Cortex of kidney (tissue), 1 donor: ENCODE results near the gene HSPB6.

Experiments used
- DNase-seq: peaks from one replicate; lab custom pipeline; 2025; lab: John Stamatoyannopoulos, UW

Gene HSPB6

GRCh38 chr19:35764432-35765315 lies 7.8 kb upstream of the HSPB6 start:
- DNase-seq = no peak

GRCh38 chr19:35760711-35761349 lies 4.0 kb upstream of the HSPB6 start:
- DNase-seq = no peak

- DNase-seq = no peak
Measured at GRCh38 chr19:35759697-35760096, 2.9 kb upstream of the HSPB6 start.

- DNase-seq = peak; percentile 60
Measured at GRCh38 chr19:35757749-35758608, 1.1 kb upstream of the HSPB6 start, which contains the start of gene PROSER3. TSS of gene PROSER3 (plus strand) at chr19:35758176. CDS start at chr19:35758216, 40 bp downstream.

- no peak for DNase-seq
Measured at GRCh38 chr19:35757231-35757748, 461 bp upstream of the HSPB6 start.

DNA sequence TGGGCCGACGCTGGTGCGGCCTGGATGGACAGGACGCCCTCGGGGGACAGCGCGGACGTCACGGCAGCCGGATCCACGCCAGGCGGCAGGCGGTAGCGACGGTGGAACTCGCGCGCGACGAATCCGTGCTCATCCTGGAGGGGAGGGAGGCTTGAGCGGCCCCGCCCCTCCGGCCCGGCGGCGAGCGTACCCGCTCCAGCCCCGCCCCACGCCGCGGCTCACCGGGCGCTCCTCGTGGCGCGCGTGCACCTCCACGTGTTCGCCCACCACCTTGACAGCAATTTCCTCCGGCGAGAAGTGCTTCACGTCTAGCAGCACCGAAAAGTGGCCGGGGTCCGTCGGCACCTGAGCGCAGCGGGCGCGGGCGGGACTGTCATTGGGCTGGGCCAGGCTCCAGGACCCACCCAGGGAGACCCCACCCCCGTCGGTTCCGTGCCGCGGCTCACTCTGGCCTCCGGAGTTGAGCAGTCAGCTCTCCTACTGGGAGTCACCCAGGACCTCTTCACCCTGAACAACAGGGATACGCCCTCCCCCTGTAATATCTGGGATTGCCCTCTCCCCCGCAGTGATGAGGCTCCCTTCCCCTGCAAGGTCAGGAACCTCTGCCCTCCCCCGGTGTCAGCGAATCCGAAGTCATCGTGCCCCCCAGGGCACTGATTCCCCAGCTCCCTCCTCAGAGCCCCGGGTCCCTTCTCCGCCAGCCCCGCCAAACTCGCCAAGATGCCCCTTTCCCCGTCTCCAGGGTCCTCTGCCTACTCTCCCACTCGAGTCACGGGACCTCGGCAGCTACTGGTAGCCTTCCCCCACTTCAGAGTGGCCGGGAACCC lies 1.1 kb downstream of the HSPB6 start:
- DNase-seq = no peak

DNA sequence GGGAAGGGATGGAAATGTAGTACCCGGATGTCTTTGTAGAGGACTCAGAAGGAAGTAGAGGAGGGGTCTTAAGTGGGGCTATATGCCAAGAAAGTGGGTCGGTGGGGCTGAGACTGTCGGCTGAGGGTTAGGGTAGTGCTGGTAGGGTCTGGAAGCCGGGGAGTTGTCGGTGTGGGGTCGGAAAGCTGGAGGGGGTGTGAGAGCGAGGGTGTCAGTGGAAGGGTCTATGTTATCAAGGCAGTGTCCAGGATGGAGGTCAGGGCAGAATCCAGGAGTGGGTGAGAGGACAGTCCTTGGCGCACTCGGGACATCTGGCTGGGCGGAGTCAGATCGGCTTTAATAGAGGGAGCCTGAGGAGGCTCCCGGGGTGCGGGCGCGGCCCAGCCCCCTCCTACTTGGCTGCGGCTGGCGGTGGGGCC lies 1.7 kb downstream of the HSPB6 start:
- no peak for DNase-seq

DNA sequence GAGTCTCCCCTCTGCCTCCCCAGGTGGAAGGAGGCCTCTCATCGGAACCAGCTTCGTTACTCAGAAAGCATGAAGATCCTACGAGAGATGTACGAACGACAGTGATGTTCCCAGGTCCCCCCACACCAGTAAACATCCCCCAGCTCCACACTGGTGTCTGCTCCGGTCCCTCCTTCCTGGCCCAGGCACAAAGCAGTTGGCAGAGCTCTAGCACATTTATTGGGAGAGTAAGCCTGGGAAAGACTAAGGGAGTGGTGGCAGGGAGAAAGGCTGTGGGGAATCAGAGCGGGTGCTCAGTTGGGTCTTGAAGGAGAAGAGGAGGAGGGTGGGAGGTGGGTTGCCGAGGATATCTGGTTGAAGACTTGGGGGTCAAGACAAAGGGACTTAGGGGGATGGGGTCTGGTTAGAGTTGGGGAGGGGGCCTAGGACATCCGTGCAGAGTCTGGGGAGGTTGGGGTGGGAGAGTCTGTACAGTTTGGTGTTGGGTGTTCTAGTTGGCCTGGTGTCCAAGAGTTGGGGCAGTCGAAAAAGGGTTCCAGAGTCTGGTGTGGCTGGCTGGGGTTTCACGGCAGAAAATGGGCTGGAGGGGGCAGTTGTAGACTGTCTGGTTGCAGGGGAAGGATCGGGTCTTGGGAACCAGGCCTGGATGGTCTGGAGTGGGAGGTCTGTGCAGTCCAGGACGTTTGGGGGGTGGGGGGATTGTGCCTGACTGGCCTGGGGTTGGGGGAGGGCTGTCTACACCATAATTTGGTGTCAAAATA lies 2.3 kb downstream of the HSPB6 start:
- DNase-seq = no peak

DNA sequence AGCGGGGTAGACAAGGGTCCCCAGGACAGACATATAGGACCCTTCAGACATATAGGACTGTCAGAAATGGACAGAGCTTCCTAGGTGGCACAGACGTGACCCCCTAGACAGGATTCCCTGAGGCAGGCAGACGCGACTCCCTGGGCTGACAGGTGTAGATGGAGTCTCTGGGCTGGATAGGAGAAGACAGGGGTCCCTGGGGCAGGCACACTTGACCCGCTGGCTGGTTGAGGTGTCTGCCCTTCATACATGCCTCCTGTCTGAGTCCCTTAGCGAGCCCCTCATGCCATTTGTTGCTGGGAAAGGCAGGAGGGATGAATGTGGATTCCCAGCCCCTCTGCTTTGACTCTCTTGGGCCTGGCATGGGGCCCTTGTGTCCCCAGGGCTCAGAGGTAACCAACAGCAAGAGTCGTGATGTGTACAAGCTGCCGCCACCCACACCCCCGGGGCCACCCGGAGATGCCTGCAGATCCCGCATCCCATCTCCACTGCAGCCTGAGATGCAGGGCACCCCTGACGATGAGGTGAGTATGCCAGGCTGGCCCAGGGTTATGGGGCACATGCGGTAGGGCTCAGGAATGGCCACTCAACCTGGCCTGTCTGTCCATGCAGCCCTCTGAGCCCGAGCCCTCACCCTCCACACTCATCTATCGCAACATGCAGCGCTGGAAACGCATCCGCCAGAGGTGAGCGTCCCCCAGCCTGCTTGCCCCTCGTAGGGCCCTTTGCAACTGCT lies 3.0 kb downstream of the HSPB6 start:
- no peak for DNase-seq

DNA sequence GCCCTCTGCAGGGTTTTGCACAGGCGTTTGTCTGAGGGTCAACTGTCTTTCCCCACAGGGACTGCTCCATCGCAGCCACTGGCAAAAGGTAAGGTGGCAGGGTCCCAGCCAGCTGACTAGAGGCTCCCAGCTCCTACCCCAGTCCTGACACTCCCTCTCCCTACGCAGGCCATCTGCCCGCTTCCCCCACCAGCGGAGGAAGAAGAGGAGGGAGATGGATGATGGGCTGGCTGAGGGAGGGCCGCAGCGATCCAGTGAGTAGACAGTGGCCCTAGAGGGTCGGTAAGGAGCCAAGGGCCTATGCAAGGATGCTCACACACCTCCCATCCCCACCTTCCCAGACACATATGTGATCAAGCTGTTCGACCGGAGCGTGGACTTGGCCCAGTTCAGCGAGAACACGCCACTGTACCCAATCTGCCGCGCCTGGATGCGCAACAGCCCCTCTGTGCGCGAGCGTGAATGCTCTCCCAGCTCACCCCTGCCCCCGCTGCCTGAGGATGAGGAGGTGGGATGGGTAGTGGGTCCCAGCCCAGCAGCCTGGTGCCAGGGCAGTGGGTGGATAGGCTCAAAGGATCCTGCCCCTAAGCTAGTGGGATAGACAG lies 4.0 kb downstream of the HSPB6 start:
- no peak for DNase-seq

GRCh38 chr19:35751839-35752745 lies 4.7 kb downstream of the HSPB6 start:
- no peak for DNase-seq

DNA sequence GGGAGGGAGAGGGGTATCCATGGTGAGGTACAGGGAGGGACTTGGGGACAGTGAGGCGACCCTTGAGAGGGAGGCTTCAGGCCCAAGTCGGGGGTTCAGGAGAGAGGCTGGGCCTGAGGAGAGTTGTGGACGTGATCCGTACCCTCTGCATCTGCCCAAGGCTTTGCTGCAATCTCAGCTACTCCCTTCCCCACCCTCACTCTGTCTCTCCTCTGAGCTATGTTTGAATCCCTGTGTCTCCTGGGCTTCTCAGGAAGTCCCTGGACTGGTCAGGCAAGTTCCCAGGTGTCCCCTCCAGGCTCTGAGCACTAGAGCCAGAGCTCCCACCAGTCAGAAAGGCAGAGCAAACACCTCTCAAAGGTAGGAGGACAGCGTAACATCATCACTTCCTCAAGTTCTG lies 6.7 kb downstream of the HSPB6 start:
- no peak for DNase-seq

DNA sequence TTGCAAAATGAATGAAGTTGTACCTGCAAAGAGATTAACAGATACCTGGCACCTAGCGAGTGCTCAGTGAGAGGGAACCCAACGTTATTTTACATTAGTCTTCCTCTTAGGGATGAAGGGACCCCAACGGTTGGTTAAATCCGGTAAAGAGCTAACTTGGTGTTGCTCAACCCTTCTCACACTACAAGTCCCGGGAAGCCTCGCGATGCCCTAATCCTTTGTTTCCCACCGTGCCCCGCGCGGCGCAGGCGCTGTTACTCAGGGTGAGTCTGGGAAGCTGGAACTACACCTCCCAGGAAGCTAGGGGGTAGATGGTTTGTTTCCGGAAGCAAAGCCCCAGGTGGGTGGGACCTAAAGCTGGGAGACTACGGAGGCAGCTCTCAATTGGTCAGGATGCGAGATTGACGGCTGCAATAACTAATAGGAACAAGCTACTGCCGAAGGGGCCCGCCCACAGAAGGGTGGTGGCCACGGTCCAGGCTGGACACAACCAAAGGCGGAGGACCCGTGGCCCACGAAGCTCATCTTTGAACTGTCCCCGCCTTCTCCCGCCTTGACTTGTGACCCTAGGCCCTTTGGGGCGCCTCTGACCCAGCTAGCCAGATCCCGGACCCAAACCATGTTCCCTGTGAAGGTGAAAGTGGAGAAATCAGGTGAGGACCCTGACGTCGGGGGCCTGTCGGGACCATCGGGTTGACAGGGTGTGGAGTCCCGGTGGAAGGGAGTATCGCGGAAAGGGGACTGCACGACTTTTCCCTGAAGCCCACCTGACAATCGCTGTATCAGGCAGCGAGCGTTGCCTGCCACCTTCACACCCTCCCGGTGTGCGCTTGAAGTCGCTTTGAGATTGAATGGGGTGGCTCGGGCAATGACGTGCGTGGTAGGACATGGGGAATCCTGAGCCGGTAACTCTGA lies 8.5 kb downstream of the HSPB6 start, which contains the start of gene LIN37:
Gene LIN37 (plus strand): TSS at position 471 of the 915 bp plus-strand sequence. CDS start 149 bp downstream, at position 620.
- no peak for DNase-seq

DNA sequence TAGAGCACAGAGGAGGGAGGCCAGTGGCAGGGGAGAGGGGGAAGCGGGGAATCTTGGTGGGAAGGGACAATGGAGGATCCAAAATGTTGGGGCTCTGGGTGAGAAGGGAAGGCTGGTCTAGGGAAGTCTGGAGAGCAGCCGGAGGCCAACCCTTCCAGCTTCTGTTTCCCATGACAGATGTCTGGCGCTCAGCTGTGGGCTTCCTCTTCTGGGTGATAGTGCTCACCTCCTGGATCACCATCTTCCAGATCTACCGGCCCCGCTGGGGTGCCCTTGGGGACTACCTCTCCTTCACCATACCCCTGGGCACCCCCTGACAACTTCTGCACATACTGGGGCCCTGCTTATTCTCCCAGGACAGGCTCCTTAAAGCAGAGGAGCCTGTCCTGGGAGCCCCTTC lies 10.3 kb downstream of the HSPB6 start:
- no peak for DNase-seq

GRCh38 chr19:35746087-35746462 lies 10.8 kb downstream of the HSPB6 start:
- no peak for DNase-seq

DNA sequence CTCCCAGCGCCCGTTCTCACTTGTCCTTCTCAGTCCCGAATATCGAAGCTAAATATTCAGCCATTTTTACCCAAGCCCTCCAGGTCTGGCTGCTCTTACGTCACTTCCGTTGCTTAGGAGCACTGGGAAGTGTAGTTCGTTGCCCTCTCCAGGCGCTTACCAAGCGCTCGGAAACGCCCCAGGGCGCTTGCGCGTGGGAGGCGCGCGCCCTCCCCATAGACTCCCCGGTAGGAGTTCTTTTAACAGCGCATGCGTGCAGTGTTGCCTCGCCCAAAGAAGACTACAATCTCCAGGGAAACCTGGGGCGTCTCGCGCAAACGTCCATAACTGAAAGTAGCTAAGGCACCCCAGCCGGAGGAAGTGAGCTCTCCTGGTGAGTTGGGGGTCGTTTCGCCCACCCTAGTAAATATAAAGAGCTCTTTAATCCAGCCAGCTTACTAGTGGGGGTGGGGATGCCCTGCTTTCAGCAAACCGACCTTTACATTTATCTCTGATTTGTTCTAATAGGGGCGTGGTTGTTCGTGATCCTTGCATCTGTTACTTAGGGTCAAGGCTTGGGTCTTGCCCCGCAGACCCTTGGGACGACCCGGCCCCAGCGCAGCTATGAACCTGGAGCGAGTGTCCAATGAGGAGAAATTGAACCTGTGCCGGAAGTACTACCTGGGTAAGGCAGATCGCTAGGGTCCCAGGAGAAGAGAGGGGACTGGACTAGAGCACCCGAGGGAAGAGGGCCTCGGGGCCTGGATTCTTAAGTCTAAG lies 11.3 kb downstream of the HSPB6 start, which contains the start of the genes PSENEN and U2AF1L4:
Gene PSENEN (plus strand): TSS at position 324 of the 759 bp plus-strand sequence. CDS start 280 bp downstream, at position 604.
Gene U2AF1L4 (minus strand): TSS at position 91 of the 759 bp plus-strand sequence. CDS start 27 bp downstream, at position 64.
- DNase-seq = no peak
